Natural killer cell (primary cell): ENCODE measurements around the gene GRK6. TPM values are rescaled to one million over a fixed set of nuclear protein-coding genes. Genes with fewer than 3 reads are reported as not detected.

Experiments
- ATAC-seq, 3 donors: fragments of 150-1000 bp in 2 of 3; fragments of 200-7000 bp in 1 of 3; cut with Tn5 transposase; 1 replicate in 1 of 3; 2 replicates in 2 of 3; pipeline ENCODE4 v1.10.0; 2021; ENCODE audit warnings: mild to moderate bottlenecking in 2 of 3, moderate library complexity in 2 of 3
- DNase-seq, 2 donors: peaks; one replicate each; pipeline versions ENCODE4 v3.0.0 to v3.0.0-alpha.2; 2013 to 2021; ENCODE audit warnings: mixed read lengths in 1 of 2
- H3K27ac ChIP-seq: one replicate; pipeline ENCODE4 v1.5.1; 2013; ENCODE audit warnings: mild to moderate bottlenecking, low read length
- H3K27me3 ChIP-seq: one replicate; pipeline ENCODE4 v1.6.1; 2013; ENCODE audit warnings: low read length; ENCODE audit not compliant: control insufficient read depth, insufficient read depth
- H3K36me3 ChIP-seq: one replicate; pipeline ENCODE4 v1.6.1; 2013; ENCODE audit warnings: low read length; ENCODE audit not compliant: control insufficient read depth, insufficient read depth
- H3K4me1 ChIP-seq: one replicate; pipeline ENCODE4 v1.6.1; 2013; ENCODE audit warnings: low read length; ENCODE audit not compliant: control insufficient read depth, insufficient read depth
- H3K4me3 ChIP-seq: one replicate; pipeline ENCODE4 v1.5.1; 2013; ENCODE audit warnings: low read length
- H3K9me3 ChIP-seq: one replicate; pipeline ENCODE4 v1.6.1; 2013; ENCODE audit warnings: low read length; ENCODE audit not compliant: control insufficient read depth, insufficient read depth
- H3K27ac Mint-ChIP-seq, 2 donors: one replicate each; pipeline ENCODE4 v1.8.0; 2022; ENCODE audit warnings: mild to moderate bottlenecking in 2 of 2, mixed read lengths in 2 of 2, moderate library complexity in 1 of 2
- H3K27me3 Mint-ChIP-seq, 2 donors: one replicate each; pipeline ENCODE4 v1.8.0; 2022; ENCODE audit warnings: low read depth in 2 of 2, mixed read lengths in 2 of 2
- H3K36me3 Mint-ChIP-seq: one replicate; pipeline ENCODE4 v1.8.0; 2022; ENCODE audit warnings: mixed read lengths
- H3K4me1 Mint-ChIP-seq, 2 donors: one replicate each; pipeline ENCODE4 v1.8.0; 2022; ENCODE audit warnings: mixed read lengths in 2 of 2
- H3K4me3 Mint-ChIP-seq: one replicate; pipeline ENCODE4 v1.8.0; 2022; ENCODE audit warnings: mild to moderate bottlenecking, moderate library complexity, mixed read lengths
- H3K9me3 Mint-ChIP-seq, 2 donors: one replicate each; pipeline ENCODE4 v1.8.0; 2022; ENCODE audit warnings: mixed read lengths in 2 of 2
- WGBS: methylation state at CpG from one replicate; pipeline ENCODE4 v1.1.7; 2013; ENCODE audit warnings: missing lambda C conversion rate; ENCODE audit not compliant: insufficient coverage; 5-methylcytosine and 5-hydroxymethylcytosine counted together
- intact Hi-C: fragments of 100-400 bp; cut with micrococcal nuclease; formaldehyde crosslinking; loops from one replicate; pipeline ENCODE4 v1.14.2; 2022
- total RNA-seq, 4 donors: library from RNA; stranded (reverse); fragments of 120-200 nt in 1 of 4; gene quantifications; one replicate each; pipeline versions ENCODE4 v1.2.3 to v1.2.4, GENCODE V29; 2013 to 2022
- TF ChIP-seq, protein P1 (sequence below): fragments of 200-600 bp; IDR thresholded peaks from one replicate; pipeline ENCODE4 v1.8.0; 2022; ENCODE audit warnings: antibody characterized with exemption

GRK6 gene
- total RNA-seq, 3 donors from 2014 or later (not counting 1 experiment from before 2014, with no cell fraction given), result 173 to 221 (median 190) TPM

DNA sequence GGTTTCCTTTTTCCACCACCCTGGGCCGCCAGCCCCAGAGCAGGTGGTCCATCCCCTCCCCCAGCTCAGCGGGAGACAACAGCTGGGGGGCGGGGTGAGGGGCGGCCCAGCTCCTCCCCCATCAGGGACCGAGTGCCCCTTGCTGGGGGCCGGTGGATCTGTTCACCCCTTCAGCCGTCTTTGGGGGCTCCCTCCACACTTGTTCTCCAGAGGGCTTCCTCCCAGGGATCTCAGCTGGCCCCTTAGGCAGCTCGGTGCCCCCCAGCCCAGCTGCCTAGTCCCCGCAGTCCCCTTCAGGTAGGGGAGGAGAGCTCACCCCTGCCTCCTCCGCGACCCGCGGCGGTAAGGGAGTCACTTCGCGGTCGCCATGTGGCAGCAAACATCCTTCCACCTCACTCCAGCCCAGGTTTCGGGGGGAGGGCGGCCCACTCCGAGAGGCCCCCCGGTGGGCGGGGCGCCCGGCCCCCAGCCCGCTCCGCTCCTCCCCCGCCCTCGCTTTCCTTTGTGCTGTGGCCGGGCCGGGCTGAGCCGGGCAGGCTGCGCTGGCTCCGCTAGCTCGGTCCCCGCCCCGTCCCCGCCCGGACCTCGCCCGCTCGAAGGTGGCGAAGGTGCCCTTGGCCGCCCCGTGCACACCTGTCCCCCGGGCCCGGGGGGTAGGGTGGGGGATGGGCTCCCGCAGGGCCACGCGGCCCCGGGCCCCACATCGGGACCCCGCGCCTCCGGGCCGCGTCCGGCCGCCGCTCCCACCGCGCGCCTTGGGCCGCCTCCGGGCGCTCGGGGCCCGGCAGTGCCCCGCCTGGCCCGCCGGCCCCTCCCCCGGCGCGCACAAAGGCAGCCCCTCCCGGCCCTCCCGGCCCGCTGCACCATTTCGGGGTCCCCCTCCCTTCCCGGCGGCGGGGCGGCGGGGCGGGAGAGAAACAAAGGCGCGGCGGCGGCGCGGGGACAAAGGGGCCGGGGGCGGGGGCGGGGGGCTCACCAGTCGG, 46.3 kb downstream of the GRK6 start:
- no peak overlapping the region for H3K27ac ChIP-seq
- H3K9me3 ChIP-seq, result no peaks in the 10 kb centered on the region
- TF ChIP-seq, protein P1, sequence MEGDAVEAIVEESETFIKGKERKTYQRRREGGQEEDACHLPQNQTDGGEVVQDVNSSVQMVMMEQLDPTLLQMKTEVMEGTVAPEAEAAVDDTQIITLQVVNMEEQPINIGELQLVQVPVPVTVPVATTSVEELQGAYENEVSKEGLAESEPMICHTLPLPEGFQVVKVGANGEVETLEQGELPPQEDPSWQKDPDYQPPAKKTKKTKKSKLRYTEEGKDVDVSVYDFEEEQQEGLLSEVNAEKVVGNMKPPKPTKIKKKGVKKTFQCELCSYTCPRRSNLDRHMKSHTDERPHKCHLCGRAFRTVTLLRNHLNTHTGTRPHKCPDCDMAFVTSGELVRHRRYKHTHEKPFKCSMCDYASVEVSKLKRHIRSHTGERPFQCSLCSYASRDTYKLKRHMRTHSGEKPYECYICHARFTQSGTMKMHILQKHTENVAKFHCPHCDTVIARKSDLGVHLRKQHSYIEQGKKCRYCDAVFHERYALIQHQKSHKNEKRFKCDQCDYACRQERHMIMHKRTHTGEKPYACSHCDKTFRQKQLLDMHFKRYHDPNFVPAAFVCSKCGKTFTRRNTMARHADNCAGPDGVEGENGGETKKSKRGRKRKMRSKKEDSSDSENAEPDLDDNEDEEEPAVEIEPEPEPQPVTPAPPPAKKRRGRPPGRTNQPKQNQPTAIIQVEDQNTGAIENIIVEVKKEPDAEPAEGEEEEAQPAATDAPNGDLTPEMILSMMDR, result no peak
- peaks cover 31% of the 10 kb centered on the region for H3K4me1 ChIP-seq
- H3K36me3 Mint-ChIP-seq, result no peaks in the 10 kb centered on the region
- H3K36me3 ChIP-seq, result no peaks in the 10 kb centered on the region
- peak overlapping the region in 1 of 2 donors; percentile 76 for H3K27ac Mint-ChIP-seq
- H3K4me3 Mint-ChIP-seq, result peak overlapping the region; percentile 63
- peaks cover 14 to 57% of the 10 kb centered on the region in 2 donors for H3K4me1 Mint-ChIP-seq
- ATAC-seq, result peak; percentile 55 to 66 (median 66)
- H3K4me3 ChIP-seq, result peak overlapping the region; percentile 19
- peaks cover 15% of the 10 kb centered on the region for H3K27me3 ChIP-seq
- peaks cover 0 to 16% of the 10 kb centered on the region in 2 donors for H3K27me3 Mint-ChIP-seq
- DNase-seq, result peak; percentile 56 to 71
- no peaks in the 10 kb centered on the region for H3K9me3 Mint-ChIP-seq
- WGBS, result 2% methylated on average over 93 of the region's 93 CpGs
- intact Hi-C loops, result no loop called here

DNA sequence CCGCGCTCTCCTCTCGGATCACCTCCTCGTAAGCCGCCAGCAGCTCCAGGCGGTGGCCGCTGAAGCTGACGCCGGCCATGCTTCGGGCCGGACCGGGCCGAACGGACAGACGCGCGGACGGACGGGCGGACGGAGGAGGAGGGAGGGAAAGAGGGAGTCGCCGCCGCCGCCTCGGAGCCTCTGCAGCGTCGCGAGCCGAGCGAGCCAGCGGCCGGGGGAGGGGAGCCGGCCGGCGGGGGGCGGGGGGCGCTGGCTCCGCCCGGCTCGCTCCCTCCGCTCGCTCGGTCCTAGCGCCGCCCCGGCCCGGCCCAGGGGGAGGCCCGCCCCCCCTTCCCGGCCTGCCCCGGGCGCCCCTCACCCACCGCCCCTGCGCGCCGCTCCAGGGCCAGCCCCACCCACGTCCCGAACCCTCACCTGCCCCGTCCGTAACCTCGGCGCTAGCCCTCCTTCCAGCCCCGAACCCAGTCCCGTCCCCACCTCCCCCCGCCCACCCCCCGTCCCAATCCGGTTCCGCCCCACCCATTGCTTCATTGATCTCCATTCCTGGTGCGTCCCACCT, 47.0 kb downstream of the GRK6 start, which contains the start of gene DBN1:
DBN1 (minus strand) TSS at position 192 of the 559 bp plus-strand sequence; CDS start at position 79, 113 bp downstream.
- H3K27ac ChIP-seq, result no peak within 1 kb of the TSS
- TF ChIP-seq, protein P1, result no peak
- no peaks in the 10 kb centered on the region for H3K9me3 ChIP-seq
- peak within 1 kb of the TSS; percentile 19 for H3K4me3 ChIP-seq
- peaks cover 34% of the 10 kb centered on the region for H3K4me1 ChIP-seq
- peak; percentile 39 to 52 (median 44) for ATAC-seq
- Mint-ChIP-seq H3K9me3 (no peaks in the 10 kb centered on the region), H3K27ac (peak within 1 kb of the TSS in 1 of 2 donors; percentile 87), H3K4me3 (peak within 1 kb of the TSS; percentile 89), H3K4me1 (peaks cover 11 to 56% of the 10 kb centered on the region in 2 donors), H3K36me3 (no peaks in the 10 kb centered on the region), H3K27me3 (peaks cover 0 to 16% of the 10 kb centered on the region in 2 donors)
- intact Hi-C loops, result no loop called here
- no peaks in the 10 kb centered on the region for H3K36me3 ChIP-seq
- WGBS, result 3% methylated on average over 54 of the region's 69 CpGs
- peaks cover 15% of the 10 kb centered on the region for H3K27me3 ChIP-seq
- DNase-seq, result peak in 1 of 2 donors; percentile 42

DNA sequence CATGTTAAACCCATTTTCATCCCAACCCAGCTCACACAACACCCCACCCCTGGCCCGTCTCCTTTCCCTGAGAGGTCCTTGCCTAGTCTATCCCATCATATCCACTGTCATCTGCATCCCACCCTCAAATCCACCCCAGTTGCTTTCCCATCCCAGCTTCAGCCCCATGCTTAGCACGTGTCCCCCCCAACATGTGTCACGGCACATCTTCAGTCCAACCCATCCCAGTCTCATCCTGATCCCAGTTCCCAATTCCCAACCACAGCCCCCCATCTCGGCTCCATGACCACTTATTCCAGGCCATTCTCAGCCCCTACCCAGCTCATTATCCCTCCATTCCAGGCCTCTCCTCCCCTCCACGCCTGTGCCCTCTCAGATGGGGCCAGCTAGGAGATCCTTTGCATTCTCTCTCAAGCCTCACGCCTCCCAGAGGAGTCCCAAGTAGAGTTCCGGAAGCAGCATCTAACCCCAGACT, 47.6 kb downstream of the GRK6 start:
- WGBS, result 87% methylated on average over 7 of the region's 7 CpGs
- Mint-ChIP-seq H3K36me3 (no peaks in the 10 kb centered on the region), H3K27ac (peak overlapping the region in 1 of 2 donors; percentile 87), H3K27me3 (peaks cover 0 to 16% of the 10 kb centered on the region in 2 donors), H3K4me1 (peaks cover 11 to 56% of the 10 kb centered on the region in 2 donors), H3K4me3 (peak overlapping the region; percentile 89), H3K9me3 (no peaks in the 10 kb centered on the region)
- ATAC-seq (no peak), DNase-seq (no peak)
- H3K27me3 ChIP-seq, result peaks cover 15% of the 10 kb centered on the region
- intact Hi-C loops, result no loop called here
- H3K27ac ChIP-seq, result no peak overlapping the region
- H3K36me3 ChIP-seq, result no peaks in the 10 kb centered on the region
- H3K9me3 ChIP-seq, result no peaks in the 10 kb centered on the region
- H3K4me3 ChIP-seq, result no peak overlapping the region
- TF ChIP-seq, protein P1, result no peak
- peaks cover 35% of the 10 kb centered on the region for H3K4me1 ChIP-seq
